ENCODE results near the gene NFIC.
"Not testable (repeated sequence)": the region's sequence is repeated elsewhere in the genome, so short reads cannot be mapped to it uniquely, and the experiment has no call there.

Gene NFIC

DNA sequence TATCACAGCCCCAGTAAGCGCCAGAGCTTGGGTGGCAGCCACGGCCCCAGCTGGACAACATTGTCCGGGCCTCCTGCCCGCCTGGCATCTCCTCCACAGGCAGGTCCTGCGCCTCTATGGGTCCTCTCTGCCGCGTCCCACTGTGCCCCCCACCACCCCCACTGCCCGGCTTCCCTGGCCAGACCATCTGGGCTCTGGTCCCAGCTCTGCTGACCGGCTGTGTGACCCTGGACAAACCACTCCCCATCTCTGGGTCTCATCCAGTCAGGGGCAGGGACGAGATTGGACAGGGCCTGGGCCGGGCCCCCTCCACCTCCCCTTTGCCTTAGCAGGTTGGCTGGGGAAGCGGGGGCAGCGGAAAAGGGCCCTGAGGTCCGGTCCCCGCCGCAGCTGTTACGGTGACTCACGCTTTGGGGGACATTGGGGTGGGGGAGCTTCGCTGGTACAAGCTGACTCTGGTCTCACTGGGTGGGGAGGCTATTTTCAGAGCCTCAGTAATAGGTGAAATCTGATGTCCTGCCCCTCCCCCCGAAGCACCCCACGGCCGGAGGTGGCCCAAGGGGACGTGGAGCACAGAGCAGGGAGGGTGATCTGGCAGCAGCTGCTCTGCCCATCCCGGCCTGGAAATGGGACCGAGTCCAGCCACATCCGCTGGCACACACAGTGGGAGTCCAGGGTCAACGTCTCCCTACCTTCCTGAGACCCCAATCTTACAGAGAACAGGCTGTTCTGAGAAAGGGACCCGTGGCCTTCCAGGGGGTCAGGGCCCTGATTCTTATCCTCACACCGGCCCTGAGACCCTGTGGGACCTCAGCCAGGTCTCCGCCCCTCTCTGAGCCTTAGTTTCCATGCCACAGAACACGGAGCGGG lies 9.1 kb downstream of the NFIC start:
- no peak for DNase-seq

DNA sequence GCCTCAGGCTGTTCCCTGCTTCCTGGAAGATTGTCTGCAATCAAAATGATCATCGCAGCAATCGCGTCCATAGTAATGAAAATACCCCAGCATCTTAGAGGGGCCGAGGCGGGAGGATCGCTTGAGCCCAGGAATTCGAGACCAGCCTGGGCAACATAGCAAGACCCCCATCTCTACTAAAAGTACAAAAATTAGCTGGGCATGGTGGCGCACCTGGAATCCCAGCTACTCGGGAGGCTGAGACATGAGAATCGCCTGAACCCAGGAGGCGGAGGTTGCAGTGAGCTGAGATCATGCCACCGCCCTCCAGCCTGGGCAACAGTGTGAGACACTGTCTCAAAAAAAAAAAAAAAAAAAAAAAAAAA lies 9.7 kb downstream of the NFIC start:
- DNase-seq: not testable (repeated sequence)

DNA sequence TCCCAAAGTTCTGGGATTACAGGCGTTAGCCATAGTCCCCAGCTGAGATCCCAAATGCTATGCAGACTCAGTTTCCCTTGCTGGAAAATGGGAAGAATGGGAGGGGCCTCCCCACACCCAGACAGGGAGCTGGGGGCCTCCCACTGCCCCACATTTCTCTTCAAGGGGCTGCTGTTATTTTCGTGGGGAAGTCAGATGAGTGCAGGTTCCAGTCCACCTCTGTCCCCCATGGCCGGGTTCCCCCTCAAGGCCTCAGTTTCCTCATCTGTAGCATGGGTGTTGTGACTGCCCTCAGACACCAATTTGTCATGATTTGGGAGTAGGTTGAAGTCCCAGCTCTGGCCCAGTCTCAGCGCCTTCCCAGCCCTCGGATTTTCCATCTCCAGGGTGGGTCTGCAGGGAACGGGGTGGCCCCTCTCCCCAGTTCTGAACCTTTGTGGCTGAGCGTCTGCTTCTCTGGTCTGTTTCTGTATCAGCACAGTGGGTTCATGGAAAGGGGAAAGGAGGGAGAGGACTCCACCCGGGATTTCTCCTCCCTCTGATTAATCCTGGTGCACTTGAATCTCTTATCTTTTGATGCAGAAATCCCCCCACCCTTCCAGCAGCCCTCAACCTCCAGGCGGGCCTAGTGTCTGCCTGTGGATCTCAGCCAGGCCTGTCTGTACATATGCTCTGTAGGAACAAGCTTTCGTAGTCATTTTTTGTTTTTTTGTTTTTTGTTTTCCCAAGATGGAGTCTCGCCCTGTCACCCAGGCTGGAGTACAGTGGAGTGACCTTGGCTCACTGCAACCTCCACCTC lies 12.2 kb downstream of the NFIC start:
- no peak for DNase-seq

DNA sequence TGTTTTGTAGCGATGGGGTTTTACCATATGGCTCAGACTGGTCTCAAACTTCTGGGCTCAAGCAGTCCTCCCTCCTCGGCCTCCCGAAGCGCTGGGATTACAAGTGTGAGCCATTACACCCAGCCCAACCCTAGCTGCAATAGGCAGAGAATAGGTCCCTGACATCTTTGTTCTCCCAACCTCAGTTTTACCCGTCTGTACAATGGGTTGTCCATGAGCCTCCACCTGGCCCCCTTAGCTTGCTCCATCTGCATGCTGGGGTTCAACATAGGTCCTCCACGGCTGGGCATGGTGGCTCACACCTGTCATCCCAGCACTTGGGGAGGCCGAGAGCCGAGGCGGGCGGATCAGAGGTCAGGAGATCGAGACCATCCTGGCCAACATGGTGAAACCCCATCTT lies 14.4 kb downstream of the NFIC start:
- no peak for DNase-seq

DNA sequence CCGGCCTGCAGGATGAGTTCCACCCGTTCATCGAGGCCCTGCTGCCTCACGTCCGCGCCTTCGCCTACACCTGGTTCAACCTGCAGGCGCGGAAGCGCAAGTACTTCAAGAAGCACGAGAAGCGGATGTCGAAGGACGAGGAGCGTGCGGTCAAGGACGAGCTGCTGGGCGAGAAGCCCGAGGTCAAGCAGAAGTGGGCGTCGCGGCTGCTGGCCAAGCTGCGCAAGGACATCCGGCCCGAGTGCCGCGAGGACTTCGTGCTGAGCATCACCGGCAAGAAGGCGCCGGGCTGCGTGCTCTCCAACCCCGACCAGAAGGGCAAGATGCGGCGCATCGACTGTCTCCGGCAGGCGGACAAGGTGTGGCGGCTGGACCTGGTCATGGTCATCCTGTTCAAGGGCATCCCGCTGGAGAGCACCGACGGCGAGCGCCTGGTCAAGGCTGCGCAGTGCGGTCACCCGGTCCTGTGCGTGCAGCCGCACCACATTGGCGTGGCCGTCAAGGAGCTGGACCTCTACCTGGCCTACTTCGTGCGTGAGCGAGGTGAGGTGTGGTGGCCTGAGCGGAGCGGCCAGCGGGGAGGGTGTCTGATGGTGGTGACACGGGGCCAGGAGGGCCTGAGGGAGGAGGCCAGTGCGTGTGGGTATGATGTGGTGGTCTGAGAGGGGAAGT lies 15.5 kb downstream of the NFIC start:
- no peak for DNase-seq

DNA sequence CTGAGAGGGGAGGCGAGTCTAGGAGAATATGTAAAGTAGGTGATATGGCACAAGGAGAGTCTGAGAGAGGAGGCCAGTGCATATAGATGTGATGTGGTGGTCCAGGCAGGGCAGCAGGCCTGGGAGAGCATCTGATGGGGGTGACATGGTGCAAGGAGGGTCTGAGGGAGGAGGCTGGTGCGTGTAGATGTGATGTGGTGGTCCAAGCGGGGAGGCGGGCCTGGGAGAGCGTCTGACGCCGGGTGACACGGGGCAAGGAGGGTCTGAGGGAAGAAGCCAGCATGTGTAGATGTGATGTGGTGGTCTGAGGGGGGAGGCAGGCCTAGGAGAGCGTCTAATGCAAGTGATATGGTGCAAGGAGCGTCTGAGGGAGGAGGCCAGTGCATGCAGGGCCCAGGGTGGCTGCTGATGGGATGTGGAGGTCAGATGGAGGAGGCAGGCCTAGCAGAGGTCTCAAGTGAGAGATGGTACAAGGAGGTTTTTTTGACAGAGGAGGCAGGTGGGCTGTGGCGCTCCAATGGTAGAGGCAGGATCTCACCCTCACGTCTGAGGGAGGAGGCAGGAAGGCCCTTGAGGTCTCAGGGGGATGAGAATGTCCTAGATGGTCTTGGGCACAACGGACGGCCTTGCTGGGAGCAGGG lies 16.2 kb downstream of the NFIC start:
- no peak for DNase-seq

DNA sequence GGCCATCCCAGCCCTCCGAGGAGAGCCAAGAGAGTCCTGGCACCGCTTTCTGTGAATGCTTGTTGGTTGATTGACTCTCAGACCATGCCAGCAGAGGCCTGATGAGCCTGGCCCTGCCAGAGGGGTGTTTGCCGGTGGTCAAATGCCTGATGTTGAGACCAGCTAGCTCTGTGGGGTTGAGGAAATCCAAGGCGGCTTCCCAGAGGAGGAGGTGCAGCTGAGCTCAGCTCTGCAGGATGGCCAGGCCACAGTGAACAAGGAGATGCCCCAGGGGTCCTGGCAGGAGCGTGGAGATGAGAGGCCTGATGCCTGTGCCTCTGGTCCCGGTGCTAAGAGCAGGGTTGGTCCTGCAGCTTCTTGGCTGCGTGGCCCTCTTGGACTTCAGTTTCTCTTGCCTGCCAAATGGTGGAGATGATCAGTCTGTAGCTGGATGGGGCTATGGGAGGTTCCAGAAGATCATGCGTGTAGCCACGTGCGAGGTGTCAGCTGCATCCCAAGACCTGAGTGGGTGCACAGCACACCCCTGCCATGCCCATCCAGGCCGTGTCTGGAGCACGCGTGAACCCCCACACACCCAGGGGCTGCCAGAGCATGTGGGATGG lies 16.8 kb downstream of the NFIC start:
- no peak for DNase-seq

DNA sequence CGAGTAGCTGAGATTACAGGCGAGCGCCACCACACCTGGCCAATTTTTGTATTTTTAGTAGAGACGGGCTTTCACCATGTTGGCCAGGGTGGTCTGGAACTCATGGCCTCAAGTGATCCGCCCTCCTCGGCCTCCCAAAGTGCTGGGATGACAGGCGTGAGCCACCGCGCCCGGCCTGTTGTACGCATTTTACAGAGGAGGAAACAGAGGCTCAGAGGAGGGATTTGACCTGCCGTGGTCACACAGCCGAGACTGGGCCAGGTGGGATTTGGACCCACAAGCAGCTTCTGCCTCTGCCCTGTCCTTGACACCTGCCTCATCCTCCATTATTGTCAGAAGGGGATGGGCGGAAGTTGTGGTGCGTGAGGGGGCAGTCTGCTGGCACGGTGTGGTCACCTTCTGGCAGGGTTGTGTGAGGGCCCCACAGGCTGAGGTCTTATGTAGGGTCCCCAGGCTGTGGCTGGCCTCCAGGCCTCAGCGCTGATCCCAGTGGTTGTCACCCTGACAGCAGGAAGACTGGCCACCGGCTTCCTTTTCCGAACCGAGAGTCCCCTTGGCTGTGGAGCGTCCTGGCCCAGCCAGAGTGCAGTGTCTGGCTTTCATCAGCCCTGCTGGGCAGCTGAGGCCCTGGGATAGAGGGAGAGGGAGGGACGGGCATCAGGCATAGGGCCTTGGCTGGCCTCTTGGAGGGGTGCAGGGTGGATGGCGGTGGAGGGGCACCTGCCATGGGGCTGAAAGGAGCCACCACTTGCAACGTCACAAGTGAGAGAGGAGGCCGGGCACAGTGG lies 20.3 kb downstream of the NFIC start:
- no peak for DNase-seq

DNA sequence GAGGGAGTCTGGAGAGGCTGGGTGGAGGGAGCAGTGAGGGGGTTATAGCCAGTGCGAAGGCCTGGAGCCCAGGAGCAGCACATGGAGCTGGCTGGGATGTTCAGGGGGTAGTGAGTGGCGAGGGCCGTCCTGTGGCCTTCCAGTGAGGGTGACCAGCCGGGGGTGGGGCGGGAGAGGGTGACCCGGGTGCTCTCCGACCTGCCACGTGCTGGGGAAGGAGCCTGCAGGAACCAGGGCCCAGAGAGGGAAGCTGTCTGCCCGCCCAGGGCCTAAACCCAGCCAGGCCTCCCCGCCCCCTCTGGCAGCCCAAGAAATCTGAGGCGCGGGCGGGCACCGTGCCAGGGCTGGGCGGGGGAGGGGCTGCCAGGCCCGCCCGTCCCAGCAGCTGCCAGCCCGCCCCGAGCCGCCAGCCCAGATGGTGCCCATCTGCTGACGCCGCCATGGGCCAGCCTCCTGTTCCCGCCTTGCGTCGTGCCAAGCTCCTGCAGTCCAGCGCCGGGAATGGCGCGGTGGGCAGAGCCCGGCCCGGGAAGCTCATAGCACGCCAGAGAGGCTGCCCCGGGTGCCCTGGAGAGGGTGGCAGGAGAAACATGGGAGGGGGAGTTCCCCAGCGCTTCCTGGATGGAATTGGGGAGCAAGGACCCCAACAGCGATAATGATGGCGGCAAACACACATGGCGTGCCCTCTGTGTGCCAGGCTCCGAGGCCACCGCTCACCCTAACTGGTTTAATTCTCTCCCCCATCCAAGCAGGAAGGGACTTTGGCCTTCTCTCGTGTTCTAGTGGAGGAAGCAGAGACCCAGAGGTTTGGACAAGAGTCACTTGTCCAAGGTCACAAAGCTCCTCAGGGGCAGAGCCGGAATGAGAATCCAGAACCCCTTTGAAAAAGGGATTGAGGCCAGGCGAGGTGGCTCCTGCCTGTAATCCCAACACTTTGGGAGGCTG lies 21.5 kb downstream of the NFIC start:
- DNase-seq: no peak

DNA sequence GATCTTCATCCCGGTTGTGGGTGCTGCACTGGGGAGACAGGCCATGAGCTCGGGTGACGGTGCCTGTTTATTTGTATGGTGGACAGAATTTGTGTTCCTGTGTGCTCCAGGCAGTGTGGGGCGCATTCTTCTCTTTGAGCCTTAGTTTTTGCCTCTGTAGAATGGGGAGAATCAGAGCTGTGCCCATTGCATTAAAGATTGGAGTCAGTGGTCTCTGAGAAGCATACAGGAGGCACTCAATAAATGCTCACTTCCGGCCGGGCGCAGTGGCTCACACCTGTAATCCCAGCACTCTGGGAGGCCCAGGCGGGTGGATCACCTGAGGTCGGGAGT lies 23.0 kb downstream of the NFIC start:
- no peak for DNase-seq

DNA sequence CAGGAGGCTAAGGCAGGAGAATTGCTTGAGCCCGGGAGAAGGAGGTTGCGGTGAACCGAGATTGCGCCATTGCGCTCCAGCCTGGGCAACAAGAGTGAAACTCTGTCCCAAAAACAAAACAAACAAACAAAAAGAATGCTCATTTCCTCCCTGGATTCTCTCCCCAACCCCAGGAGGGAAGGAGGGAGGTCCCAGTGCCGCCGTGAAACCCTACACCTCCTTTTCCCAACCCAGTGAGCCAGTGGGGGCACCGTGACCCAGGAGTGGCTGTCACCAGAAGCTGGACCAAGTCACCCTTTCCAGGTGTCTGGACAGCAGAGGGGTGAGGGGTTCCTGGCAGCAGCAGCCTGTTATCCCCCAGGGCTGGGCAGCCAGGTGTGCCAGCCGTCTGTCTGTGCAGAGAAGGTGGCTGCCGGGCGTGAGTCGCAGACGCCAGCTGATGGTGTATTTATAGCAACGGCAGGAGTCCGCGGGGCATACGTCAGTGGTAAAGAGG lies 23.5 kb downstream of the NFIC start:
- DNase-seq: no peak

DNA sequence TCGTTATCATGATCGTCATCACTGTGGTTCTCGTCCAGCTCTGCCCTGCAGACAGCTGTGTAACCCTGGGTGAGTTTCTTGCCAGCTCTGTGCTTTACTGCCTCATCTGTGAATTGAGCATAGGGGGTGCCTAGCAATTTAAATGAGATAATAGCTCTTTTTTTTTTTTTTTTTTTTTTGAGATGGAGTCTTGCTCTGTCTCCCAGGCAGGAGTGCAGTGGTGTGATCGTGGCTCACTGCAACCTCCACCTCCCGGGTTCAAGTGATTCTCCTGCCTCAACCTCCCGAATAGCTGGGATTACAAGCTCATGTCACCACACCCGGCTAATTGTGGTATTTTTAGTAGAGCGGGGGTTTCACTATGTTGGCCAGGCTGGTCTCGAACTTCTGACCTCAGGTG lies 25.5 kb downstream of the NFIC start:
- DNase-seq: not testable (repeated sequence)

DNA sequence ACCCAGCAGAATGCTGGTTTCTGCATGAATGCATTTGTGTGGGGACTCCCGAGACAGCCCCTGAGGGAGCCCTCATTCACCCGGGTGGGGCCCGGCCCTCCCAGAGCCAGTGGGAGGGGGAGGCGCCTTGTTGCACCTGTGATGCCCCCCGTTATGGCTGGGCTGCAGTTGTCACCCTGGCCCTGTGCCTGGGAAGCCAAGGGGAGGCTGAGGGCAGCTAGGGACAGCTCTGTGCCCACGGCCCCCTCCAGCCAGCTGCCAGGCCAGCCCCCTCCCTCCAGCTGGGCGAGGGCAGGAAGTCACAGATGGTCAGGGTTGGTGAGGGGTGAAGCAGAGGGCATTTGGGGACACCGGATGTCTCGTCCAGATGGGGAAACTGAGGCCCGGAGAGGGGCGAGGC lies 26.1 kb downstream of the NFIC start:
- DNase-seq: no peak

DNA sequence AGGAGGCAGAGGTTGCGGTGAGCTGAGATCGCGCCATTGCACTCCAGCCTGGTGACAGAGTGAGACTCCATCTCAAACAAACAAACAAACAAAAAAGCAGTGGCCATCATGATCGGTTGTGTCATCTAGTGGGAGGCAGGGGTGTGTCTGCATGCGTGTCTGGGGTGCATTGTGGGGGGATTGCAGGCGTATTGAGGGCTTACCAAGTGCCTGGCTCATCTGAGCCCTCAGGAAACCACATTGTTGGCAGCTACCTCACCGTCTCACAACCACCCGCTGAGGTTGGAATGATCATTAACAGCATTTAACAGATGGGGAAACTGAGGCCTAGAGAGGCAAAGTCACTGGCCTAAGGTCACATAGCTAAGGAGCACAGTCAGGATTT lies 30.5 kb downstream of the NFIC start:
- DNase-seq: no peak

DNA sequence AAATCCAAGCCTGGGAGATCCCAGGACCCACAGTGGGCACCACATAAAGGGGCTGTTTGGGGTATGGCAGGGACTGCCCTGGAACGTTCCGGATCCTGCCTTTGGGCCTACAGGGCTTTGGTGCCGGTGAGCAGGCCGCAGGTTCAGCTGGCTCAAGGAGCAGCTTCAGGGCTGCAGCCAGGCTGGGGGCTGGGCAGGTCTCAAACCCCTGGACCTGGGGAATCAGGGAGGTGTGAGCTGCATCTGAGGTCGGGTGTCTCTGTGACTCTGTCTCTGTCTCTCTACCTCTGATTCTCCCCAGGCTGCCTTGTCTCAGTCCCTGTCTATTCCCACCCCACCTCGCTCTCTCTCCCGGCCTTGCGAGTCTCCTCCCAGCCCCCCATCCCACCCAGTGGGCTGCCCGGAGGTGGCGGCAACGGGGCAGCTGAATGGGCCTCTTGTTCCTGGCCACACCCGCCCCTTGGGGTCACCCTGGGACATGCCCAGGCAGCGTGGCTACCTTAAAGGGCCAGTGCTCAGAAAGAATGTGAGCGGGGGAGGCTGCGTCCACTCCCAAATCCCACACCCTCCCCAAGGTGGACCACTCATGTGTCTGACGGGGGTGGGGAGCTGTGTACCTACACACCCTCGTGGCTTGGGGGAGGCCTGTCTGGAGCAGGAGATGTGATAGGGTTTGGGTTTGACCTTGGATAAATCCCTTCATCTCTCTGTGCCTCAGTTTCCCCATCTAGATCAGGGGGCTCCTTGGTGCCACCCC lies 31.1 kb downstream of the NFIC start:
- no peak for DNase-seq

DNA sequence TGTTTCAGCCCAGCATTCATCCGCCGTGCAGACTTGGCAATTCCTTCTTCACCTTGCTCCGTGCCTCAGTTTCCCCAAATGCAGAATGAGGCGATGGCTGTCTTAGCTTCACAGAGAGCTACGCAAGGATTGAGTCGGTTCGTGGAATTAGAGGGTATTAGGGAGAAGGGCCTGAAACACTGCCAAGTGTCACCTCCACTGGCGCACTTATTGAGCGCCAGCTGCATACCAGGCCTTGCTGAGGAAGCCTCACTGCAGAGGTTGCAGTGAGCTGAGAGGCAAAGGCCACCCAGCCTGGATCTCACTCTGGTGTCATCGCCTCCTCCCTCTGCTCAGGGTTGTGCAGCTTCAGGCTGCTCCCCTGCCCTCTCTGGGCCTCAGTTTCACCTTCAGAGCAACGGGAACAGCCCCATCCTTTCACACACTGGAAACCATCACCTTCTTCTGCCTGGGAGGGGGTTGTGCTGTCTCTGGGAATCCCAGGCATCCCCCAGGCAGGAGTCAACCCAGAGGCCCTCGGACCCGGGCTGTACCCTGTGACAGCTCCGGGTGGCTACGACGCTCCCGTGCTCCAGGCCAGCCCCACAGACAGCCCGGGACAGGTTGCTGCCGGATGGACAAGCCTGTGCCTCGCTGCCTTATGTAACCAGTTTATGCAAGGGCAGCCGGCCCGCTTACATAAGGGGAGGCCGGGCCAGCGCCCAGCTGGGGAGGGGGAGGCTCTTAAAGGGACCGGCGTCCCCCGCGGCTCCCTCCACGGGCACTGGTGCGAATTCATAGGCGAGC lies 31.9 kb downstream of the NFIC start:
- DNase-seq: no peak

DNA sequence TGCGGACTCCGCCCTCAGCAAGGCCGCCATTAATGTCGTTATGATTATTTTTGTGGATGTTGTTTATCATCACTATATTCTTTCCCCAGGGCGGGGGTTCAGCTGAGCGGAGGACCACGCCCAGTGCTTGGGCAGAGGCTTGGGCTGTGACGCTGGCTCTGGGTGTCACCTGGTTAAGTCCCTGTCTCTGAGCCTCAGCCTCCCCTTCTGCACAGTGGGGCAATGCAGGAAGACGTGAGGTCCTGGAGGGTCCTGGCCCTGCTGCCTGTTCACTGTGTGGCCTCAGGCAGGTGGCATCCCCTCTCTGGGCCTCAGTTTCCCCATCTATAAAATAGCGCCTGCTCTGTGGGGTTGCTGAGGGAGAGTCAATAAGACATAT lies 32.5 kb downstream of the NFIC start:
- DNase-seq: no peak

DNA sequence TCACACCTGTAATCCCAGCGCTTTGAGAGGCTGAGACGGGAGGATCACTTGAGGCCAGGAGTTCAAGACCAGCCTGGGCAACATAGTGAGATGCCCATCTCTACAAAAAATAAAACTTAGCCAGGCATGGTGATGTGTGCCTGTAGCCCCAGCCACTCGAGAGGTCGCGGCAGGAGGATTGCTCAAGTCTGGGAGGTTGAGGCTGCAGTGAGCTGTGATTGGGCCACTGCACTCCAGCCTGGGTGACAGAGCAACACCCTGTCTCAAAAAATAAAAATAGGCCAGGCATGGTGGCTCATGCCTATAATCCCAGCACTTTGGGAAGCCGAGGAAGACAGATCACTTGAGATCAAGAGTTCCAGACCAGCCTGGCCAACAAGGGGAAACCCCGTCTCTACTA lies 32.9 kb downstream of the NFIC start:
- DNase-seq: not testable (repeated sequence)
